Thyroid gland (tissue), 4 donors: ENCODE measurements around the gene GP5. TPM values are rescaled to one million over a fixed set of nuclear protein-coding genes. Genes with fewer than 3 reads are reported as not detected.

ENCODE experiments used
- DNase-seq, 2 donors: peaks; one replicate each; pipeline ENCODE4 v3.0.0-alpha.2; 2019
- H3K27ac ChIP-seq, 3 donors: fragments of 200-600 bp; sonication (generic); 1 replicate in 2 of 3; 2 replicates in 1 of 3; pipeline ENCODE4 v1.5.1; 2016 to 2019; ENCODE audit warnings: mild to moderate bottlenecking in 1 of 3, moderate library complexity in 1 of 3
- H3K27me3 ChIP-seq: fragments of 200-600 bp; sonication (generic); one replicate; pipeline ENCODE4 v1.5.1; 2019
- H3K36me3 ChIP-seq, 2 donors: fragments of 200-600 bp; sonication (generic); one replicate each; pipeline ENCODE4 v1.5.1; 2016 to 2019
- H3K4me1 ChIP-seq, 2 donors: fragments of 200-600 bp; sonication (generic); one replicate each; pipeline ENCODE4 v1.5.1; 2017 to 2019
- H3K4me3 ChIP-seq, 3 donors: fragments of 200-600 bp; sonication (generic); replicated peaks in 1 of 3; 1 replicate in 2 of 3; 2 replicates in 1 of 3; pipeline ENCODE4 v1.5.1; 2016; ENCODE audit warnings: mild to moderate bottlenecking in 1 of 3
- H3K9me3 ChIP-seq: fragments of 200-600 bp; sonication (generic); one replicate; pipeline ENCODE4 v1.5.1; 2017
- CTCF ChIP-seq, 6 experiments: fragments of 200-600 bp in 3 of 6; fragments of 450-650 bp in 3 of 6; sonication (generic) in 3 of 6; IDR thresholded peaks; one replicate each; pipeline ENCODE4 v1.5.1; 2016 to 2019; ENCODE audit warnings: antibody characterized with exemption in 6 of 6, mild to moderate bottlenecking in 2 of 6, inconsistent platforms in 1 of 6, moderate library complexity in 1 of 6
- POLR2A ChIP-seq, 2 donors: fragments of 450-650 bp; IDR thresholded peaks; one replicate each; pipeline ENCODE4 v1.6.1; 2017; ENCODE audit warnings: antibody characterized with exemption in 2 of 2, mild to moderate bottlenecking in 2 of 2, moderate library complexity in 1 of 2
- WGBS, 2 donors: methylation state at CpG; one replicate each; pipeline ENCODE4 v1.1.5; 2017; 5-methylcytosine and 5-hydroxymethylcytosine counted together
- intact Hi-C: fragments of 100-400 bp; cut with DNase I; formaldehyde crosslinking; loops from one replicate; pipeline ENCODE4 v1.15.1; 2023
- total RNA-seq, 4 donors: library from RNA; depleted of rRNA; stranded (reverse); fragments of >200 nt; gene quantifications; one replicate each; pipeline ENCODE4 v1.2.3, GENCODE V29; 2016

The GP5 gene
- total RNA-seq, 4 donors from 2014 or later, result 0.39 to 1.2 (median 0.74) TPM

GRCh38 chr3:194365978-194366490 is 33.0 kb downstream of the GP5 start:
- Histone ChIP-seq H3K36me3 (no peaks in the 10 kb centered on the region), H3K4me3 (no peak overlapping the region), H3K27me3 (no peaks in the 10 kb centered on the region), H3K27ac (no peak overlapping the region), H3K4me1 (peaks cover 0 to 7% of the 10 kb centered on the region in 2 donors), H3K9me3 (no peaks in the 10 kb centered on the region)
- TF ChIP-seq POLR2A (IDR thresholded peaks at IDR 0.05) (no peak), CTCF (IDR thresholded peaks at IDR 0.05) (no peak)
- no peak for DNase-seq
- intact Hi-C loops, result no loop called here
- WGBS, 2 donors, result 75 to 78% methylated on average over 11 to 12 of the region's 12 CpGs

GRCh38 chr3:194365526-194365925 is 33.5 kb downstream of the GP5 start:
- intact Hi-C loops, result no loop called here
- Histone ChIP-seq H3K4me1 (peaks cover 0 to 7% of the 10 kb centered on the region in 2 donors), H3K4me3 (no peak overlapping the region), H3K27ac (no peak overlapping the region), H3K27me3 (no peaks in the 10 kb centered on the region), H3K9me3 (no peaks in the 10 kb centered on the region), H3K36me3 (no peaks in the 10 kb centered on the region)
- TF ChIP-seq CTCF (IDR thresholded peaks at IDR 0.05) (no peak), POLR2A (IDR thresholded peaks at IDR 0.05) (no peak)
- WGBS, 2 donors, result 81 to 95% methylated on average over 3 to 6 of the region's 6 CpGs
- no peak for DNase-seq

- H3K4me3 ChIP-seq, result no peak overlapping the region
- H3K9me3 ChIP-seq, result no peaks in the 10 kb centered on the region
- H3K27me3 ChIP-seq, result no peaks in the 10 kb centered on the region
- WGBS, 2 donors, result 54 to 64% methylated on average over 18 of the region's 20 CpGs
- peaks cover 0 to 6% of the 10 kb centered on the region in 2 donors for H3K4me1 ChIP-seq
- DNase-seq, result peak; percentile 39 to 54
- H3K36me3 ChIP-seq, result no peaks in the 10 kb centered on the region
- intact Hi-C loops, result no loop called here
- H3K27ac ChIP-seq, result peak overlapping the region in 1 of 3 donors; percentile 8
- TF ChIP-seq CTCF (IDR thresholded peaks at IDR 0.05) (no peak), POLR2A (IDR thresholded peaks at IDR 0.05) (no peak)
Observed at GRCh38 chr3:194364652-194365434, 34.2 kb downstream of the GP5 start.

GRCh38 chr3:194364314-194364651 is 34.8 kb downstream of the GP5 start:
- H3K4me3 ChIP-seq, result no peak overlapping the region
- no peaks in the 10 kb centered on the region for H3K9me3 ChIP-seq
- no peak for DNase-seq
- intact Hi-C loops, result no loop called here
- H3K27me3 ChIP-seq, result no peaks in the 10 kb centered on the region
- H3K4me1 ChIP-seq, result no peaks in the 10 kb centered on the region
- no peaks in the 10 kb centered on the region for H3K36me3 ChIP-seq
- WGBS, 2 donors, result 81 to 89% methylated on average over 3 of the region's 3 CpGs
- H3K27ac ChIP-seq, result no peak overlapping the region
- TF ChIP-seq CTCF (IDR thresholded peaks at IDR 0.05), result no peak
- no peak for TF ChIP-seq POLR2A (IDR thresholded peaks at IDR 0.05)

GRCh38 chr3:194360568-194360967 is 38.5 kb downstream of the GP5 start:
- Histone ChIP-seq H3K4me3 (no peak overlapping the region), H3K36me3 (no peaks in the 10 kb centered on the region), H3K27ac (no peak overlapping the region), H3K4me1 (no peaks in the 10 kb centered on the region), H3K9me3 (no peaks in the 10 kb centered on the region), H3K27me3 (no peaks in the 10 kb centered on the region)
- intact Hi-C loops, result no loop called here
- WGBS, 2 donors, result 87 to 89% methylated on average over 12 to 17 of the region's 18 CpGs
- TF ChIP-seq CTCF (IDR thresholded peaks at IDR 0.05) (no peak), POLR2A (IDR thresholded peaks at IDR 0.05) (no peak)
- DNase-seq, result no peak
